Left lung (tissue), 10 donors: ENCODE results near the gene PRXL2B. TPM values are rescaled to one million over a fixed set of nuclear protein-coding genes. Genes with fewer than 3 reads are reported as not detected.

Experiments
- ATAC-seq: fragments of 200-7000 bp; cut with Tn5 transposase; one replicate; pipeline ENCODE4 v1.9.1; 2020; ENCODE audit warnings: moderate library complexity
- DNase-seq, 4 donors: peaks; one replicate each; pipeline ENCODE4 v3.0.0-alpha.2; 2013 to 2020
- H3K27ac ChIP-seq, 2 donors: fragments of 200-600 bp; sonication (generic) in 1 of 2; one replicate each; pipeline versions ENCODE4 v1.5.0 to v1.8.0; 2020 to 2021
- H3K27me3 ChIP-seq, 2 donors: fragments of 200-600 bp; sonication (generic) in 1 of 2; one replicate each; pipeline versions ENCODE4 v1.5.0 to v1.8.0; 2020 to 2021
- H3K36me3 ChIP-seq, 2 donors: fragments of 200-600 bp; sonication (generic) in 1 of 2; one replicate each; pipeline versions ENCODE4 v1.5.0 to v1.8.0; 2020 to 2021
- H3K4me1 ChIP-seq, 2 donors: fragments of 200-600 bp; one replicate each; pipeline ENCODE4 v1.8.0; 2021
- H3K4me3 ChIP-seq, 2 donors: fragments of 200-600 bp; sonication (generic) in 1 of 2; one replicate each; pipeline versions ENCODE4 v1.5.0 to v1.8.0; 2020 to 2021; ENCODE audit warnings: mild to moderate bottlenecking in 1 of 2
- H3K9me3 ChIP-seq, 2 donors: fragments of 200-600 bp; sonication (generic) in 1 of 2; one replicate each; pipeline versions ENCODE4 v1.5.0 to v1.8.0; 2020 to 2021
- intact Hi-C, 2 donors: fragments of 100-400 bp; cut with DNase I; formaldehyde crosslinking; loops; one replicate each; pipeline versions ENCODE4 v1.11.2 to v1.14.2; 2022
- polyA plus RNA-seq, 6 donors: library from polyadenylated mRNA; unstranded; fragments of 120-200 nt; gene quantifications; one replicate each; pipeline ENCODE4 v1.2.1, GENCODE V29; 2013; ENCODE audit not compliant: insufficient read length in 6 of 6
- total RNA-seq, 2 donors: library from RNA; stranded (reverse); fragmentation: NEBNext Ultra II Directional; extraction: Animal tissue kit (Norgen Biotek cat#: 25700); gene quantifications; one replicate each; pipeline ENCODE4 v1.2.1, GENCODE V29; 2021
- TF ChIP-seq, protein P1 (sequence below), 2 donors: fragments of 200-600 bp; sonication (generic) in 1 of 2; IDR thresholded peaks; one replicate each; pipeline versions ENCODE4 v1.5.0 to v1.8.0; 2021; ENCODE audit warnings: antibody characterized with exemption in 2 of 2
- donor health status: DM: no; HTN: yes; CAD: no.
- donor health status: DM: no; HTN: no; CAD: no.

Gene PRXL2B
- total and polyA plus RNA-seq, 8 donors, result 33.2 to 62.5 (median 45.4) TPM

DNA sequence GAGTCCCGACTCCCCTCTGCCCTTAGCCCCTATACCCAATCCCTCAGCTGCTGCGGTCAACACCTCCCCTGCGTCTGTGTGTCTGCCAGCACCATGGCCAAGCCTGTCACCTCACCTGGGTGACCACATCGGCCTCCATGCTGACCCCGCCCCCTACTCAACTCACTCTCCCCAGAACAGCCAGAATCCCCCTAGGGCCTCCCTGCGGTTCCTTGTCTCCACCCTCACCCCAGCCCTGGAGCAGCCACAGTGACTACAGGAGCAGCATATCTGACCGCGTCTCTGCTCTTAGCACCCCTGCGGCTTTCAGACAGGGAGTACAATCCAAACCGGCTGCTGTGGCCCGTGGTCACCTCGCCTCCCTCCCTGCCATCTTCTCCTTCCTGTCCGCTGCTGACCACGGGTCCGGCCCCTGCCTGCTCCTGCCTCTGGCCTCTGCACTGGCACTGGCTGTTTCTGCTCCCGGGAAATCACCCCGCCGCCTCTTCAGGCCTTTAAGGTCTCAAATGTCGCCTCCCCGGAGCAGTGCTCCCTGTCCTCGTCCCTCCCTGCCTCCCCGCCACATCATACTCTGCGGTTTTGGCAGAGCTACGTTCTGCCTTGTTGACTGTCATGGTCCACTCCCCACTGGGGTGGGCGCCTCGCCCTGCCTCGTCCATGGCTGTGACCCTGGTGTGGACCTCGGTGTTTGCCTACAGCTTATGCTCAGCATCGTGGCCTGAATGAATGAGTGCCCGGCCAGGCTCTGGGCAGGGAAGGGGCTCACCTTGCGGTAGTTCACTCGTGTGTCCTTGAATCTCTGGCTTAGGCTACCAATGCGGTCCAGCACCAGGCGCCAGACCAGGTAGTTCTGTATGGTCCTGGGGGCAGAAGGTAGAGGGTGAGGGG lies 11.1 kb downstream of the PRXL2B start:
- no peak overlapping the region for H3K27ac ChIP-seq
- H3K36me3 ChIP-seq, result no peaks in the 10 kb centered on the region
- H3K4me1 ChIP-seq, result peaks cover 3 to 18% of the 10 kb centered on the region in 2 donors
- peaks cover 0 to 5% of the 10 kb centered on the region in 2 donors for H3K27me3 ChIP-seq
- H3K9me3 ChIP-seq, result peaks cover 0 to 3% of the 10 kb centered on the region in 2 donors
- H3K4me3 ChIP-seq, result no peak overlapping the region
- intact Hi-C loops, result no loop called here
- TF ChIP-seq, protein P1, sequence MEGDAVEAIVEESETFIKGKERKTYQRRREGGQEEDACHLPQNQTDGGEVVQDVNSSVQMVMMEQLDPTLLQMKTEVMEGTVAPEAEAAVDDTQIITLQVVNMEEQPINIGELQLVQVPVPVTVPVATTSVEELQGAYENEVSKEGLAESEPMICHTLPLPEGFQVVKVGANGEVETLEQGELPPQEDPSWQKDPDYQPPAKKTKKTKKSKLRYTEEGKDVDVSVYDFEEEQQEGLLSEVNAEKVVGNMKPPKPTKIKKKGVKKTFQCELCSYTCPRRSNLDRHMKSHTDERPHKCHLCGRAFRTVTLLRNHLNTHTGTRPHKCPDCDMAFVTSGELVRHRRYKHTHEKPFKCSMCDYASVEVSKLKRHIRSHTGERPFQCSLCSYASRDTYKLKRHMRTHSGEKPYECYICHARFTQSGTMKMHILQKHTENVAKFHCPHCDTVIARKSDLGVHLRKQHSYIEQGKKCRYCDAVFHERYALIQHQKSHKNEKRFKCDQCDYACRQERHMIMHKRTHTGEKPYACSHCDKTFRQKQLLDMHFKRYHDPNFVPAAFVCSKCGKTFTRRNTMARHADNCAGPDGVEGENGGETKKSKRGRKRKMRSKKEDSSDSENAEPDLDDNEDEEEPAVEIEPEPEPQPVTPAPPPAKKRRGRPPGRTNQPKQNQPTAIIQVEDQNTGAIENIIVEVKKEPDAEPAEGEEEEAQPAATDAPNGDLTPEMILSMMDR (IDR thresholded peaks at IDR 0.05), result no peak
- peak in 2 of 4 donors; percentile 19 to 61 for DNase-seq
- no peak for ATAC-seq

DNA sequence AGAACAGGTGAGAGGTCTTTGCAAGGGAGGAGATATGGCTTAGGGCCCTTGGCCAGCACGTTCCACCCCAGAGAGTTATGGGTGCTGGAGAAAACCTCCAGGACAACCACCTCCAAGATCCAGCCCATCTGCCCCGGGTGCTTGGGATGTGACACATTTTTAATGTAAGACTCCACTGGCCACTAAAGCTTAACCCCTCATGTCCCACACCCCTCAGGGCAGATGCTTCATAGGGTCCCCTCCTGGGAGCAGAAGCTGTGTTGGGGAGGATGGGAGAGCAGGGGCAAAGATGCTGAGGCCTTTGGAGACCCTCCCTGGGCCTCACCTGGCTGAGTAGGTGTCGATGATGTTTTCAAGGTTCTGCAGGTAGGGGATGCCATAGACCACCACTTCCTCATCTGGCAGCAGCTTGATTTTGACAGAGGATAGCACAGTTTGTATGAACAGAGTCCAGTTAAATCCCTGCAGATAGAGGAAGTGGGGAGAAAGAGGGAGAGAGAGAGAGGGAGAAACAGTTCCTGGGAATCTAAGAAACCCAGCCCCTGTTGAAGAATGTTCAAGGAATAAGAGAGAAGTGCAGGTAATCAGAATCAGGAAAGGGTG lies 11.9 kb downstream of the PRXL2B start:
- Histone ChIP-seq H3K36me3 (no peaks in the 10 kb centered on the region), H3K4me1 (peaks cover 3 to 11% of the 10 kb centered on the region in 2 donors), H3K27ac (no peak overlapping the region), H3K4me3 (no peak overlapping the region), H3K27me3 (peaks cover 0 to 12% of the 10 kb centered on the region in 2 donors), H3K9me3 (peaks cover 0 to 3% of the 10 kb centered on the region in 2 donors)
- peak in 2 of 4 donors; percentile 21 to 43 for DNase-seq
- ATAC-seq, result no peak
- TF ChIP-seq, protein P1 (IDR thresholded peaks at IDR 0.05), result no peak
- intact Hi-C loops, result no loop called here

DNA sequence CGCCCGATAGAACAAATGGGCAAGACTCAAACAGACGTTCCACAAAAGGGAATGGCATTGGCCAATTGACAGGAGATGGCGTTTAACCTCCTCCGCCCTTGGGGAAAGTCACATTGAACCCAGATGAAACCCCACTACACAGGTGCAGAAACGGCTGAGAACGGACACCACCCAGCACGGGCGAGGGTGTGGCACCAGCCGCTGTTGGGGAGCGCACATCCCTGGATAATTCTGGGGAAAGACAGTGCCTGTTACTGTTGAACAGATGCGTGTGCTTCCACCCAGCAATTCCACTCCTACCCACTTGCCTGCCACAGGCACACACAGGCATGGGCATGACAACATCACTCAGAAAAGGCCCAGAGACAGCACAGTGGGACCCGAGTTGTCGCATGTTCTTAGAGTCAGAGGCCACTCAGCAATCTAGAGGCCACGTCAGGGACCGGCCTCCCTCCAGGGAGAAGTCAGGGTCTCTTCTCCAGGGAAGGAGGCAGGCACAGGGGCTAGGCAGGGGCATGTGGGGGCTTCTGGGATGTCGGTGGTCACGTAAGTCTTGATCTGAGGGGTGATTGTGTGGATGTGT lies 15.2 kb downstream of the PRXL2B start:
- ATAC-seq (no peak), DNase-seq (peak in 1 of 4 donors; percentile 46)
- H3K27me3 ChIP-seq, result peaks cover 0 to 13% of the 10 kb centered on the region in 2 donors
- TF ChIP-seq, protein P1 (IDR thresholded peaks at IDR 0.05), result no peak
- H3K36me3 ChIP-seq, result no peaks in the 10 kb centered on the region
- no peaks in the 10 kb centered on the region for H3K4me1 ChIP-seq
- H3K4me3 ChIP-seq, result no peak overlapping the region
- H3K27ac ChIP-seq, result no peak overlapping the region
- intact Hi-C loops, result no loop called here
- H3K9me3 ChIP-seq, result peaks cover 0 to 3% of the 10 kb centered on the region in 2 donors

DNA sequence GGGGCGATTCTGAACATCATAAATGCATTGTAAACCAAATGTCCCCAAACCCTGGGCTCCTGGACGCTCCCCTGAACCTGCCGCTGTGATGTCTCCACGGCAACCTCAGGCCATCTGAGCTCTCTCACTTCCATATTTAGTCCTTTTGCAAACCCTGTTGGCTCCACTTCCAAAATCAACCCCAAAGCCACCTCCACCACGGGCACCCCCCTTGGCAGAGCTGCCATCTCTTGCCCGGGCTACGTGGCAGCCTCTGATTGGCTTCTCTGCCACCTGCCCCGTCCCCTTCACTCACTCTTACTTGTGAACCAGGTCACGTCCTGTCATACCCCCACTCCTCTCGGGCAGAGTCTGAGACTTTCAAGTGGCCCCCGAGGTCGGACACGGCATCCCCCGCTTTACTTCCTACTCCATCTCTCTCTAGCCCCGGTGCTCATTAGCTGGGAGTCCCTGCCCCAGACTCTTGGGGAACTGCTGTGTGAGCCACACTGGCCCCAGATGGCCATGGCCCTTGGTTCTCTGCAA lies 15.8 kb downstream of the PRXL2B start:
- intact Hi-C loops, result no loop called here
- Histone ChIP-seq H3K27me3 (peaks cover 0 to 13% of the 10 kb centered on the region in 2 donors), H3K4me1 (no peaks in the 10 kb centered on the region), H3K4me3 (no peak overlapping the region), H3K9me3 (peaks cover 0 to 3% of the 10 kb centered on the region in 2 donors), H3K36me3 (no peaks in the 10 kb centered on the region), H3K27ac (no peak overlapping the region)
- TF ChIP-seq, protein P1 (IDR thresholded peaks at IDR 0.05), result no peak
- peak in 1 of 4 donors; percentile 41 for DNase-seq
- ATAC-seq, result no peak
